ENCODE measurements around the gene IRAK1.

Gene IRAK1

GRCh38 chrX:154040307-154040756 lies 20.6 kb upstream of the IRAK1 start:
- DNase-seq = no peak

GRCh38 chrX:154039577-154039976 lies 19.9 kb upstream of the IRAK1 start:
- no peak for DNase-seq

GRCh38 chrX:154038656-154039055 lies 19.0 kb upstream of the IRAK1 start:
- DNase-seq = no peak

GRCh38 chrX:154037754-154038153 lies 18.1 kb upstream of the IRAK1 start:
- no peak for DNase-seq

GRCh38 chrX:154036513-154036912 lies 16.8 kb upstream of the IRAK1 start:
- no peak for DNase-seq

GRCh38 chrX:154033848-154034247 lies 14.1 kb upstream of the IRAK1 start:
- DNase-seq = no peak

- no peak for DNase-seq
Observed at GRCh38 chrX:154032653-154033052, 13.0 kb upstream of the IRAK1 start.

GRCh38 chrX:154032160-154032559 lies 12.5 kb upstream of the IRAK1 start:
- no peak for DNase-seq

- no peak for DNase-seq
Observed at GRCh38 chrX:154030715-154031305, 11.1 kb upstream of the IRAK1 start.

GRCh38 chrX:154030266-154030665 lies 10.6 kb upstream of the IRAK1 start:
- no peak for DNase-seq

GRCh38 chrX:154029439-154029838 lies 9.7 kb upstream of the IRAK1 start:
- DNase-seq = no peak

- no peak for DNase-seq
Observed at GRCh38 chrX:154028502-154029184, 8.9 kb upstream of the IRAK1 start.

- no peak for DNase-seq
Observed at GRCh38 chrX:154027986-154028385, 8.3 kb upstream of the IRAK1 start.

GRCh38 chrX:154027022-154027402 lies 7.3 kb upstream of the IRAK1 start:
- no peak for DNase-seq

- DNase-seq = no peak
Observed at GRCh38 chrX:154026136-154027021, 6.7 kb upstream of the IRAK1 start.

GRCh38 chrX:154025230-154025629 lies 5.5 kb upstream of the IRAK1 start:
- DNase-seq = no peak

GRCh38 chrX:154024271-154024670 lies 4.6 kb upstream of the IRAK1 start:
- no peak for DNase-seq

GRCh38 chrX:154023276-154024000 lies 3.7 kb upstream of the IRAK1 start:
- no peak for DNase-seq

GRCh38 chrX:154022108-154022507 lies 2.4 kb upstream of the IRAK1 start:
- DNase-seq = no peak

- DNase-seq = no peak
Observed at GRCh38 chrX:154021131-154021611, 1.5 kb upstream of the IRAK1 start.

GRCh38 chrX:154020536-154021115 lies 924 bp upstream of the IRAK1 start:
- DNase-seq = no peak

GRCh38 chrX:154019061-154019621 lies 561 bp downstream of the IRAK1 start:
- no peak for DNase-seq

Data from GDM1 (cell line).